Esophagus squamous epithelium (tissue), 5 donors: ENCODE data around the gene ANKS1A. TPM values are rescaled to one million over a fixed set of nuclear protein-coding genes. Genes with fewer than 3 reads are reported as not detected.
"Not testable (repeated sequence)": the region's sequence is repeated elsewhere in the genome, so short reads cannot be mapped to it uniquely, and the experiment has no call there.

Experiments
- DNase-seq: peaks from one replicate; lab custom pipeline; 2025; lab: John Stamatoyannopoulos, UW
- H3K27ac ChIP-seq, 4 donors: fragments of 200-600 bp; sonication (generic); one replicate each; pipeline ENCODE4 v1.5.1; 2016 to 2019; ENCODE audit warnings: mild to moderate bottlenecking in 1 of 4
- H3K27me3 ChIP-seq, 4 donors: fragments of 200-600 bp; sonication (generic); 1 replicate in 3 of 4; 2 replicates in 1 of 4; pipeline versions ENCODE4 v1.5.1 to v1.6.0; 2017 to 2021; ENCODE audit warnings: antibody characterized with exemption in 1 of 4
- H3K36me3 ChIP-seq, 3 donors: fragments of 200-600 bp; sonication (generic); one replicate each; pipeline ENCODE4 v1.5.1; 2016 to 2019
- H3K4me1 ChIP-seq, 3 donors: fragments of 200-600 bp; sonication (generic); one replicate each; pipeline ENCODE4 v1.5.1; 2017 to 2019
- H3K4me3 ChIP-seq, 4 donors: fragments of 200-600 bp; sonication (generic); 1 replicate in 3 of 4; 2 replicates in 1 of 4; pipeline ENCODE4 v1.5.1; 2016 to 2019; ENCODE audit warnings: mild to moderate bottlenecking in 2 of 4, moderate library complexity in 1 of 4
- H3K9me3 ChIP-seq, 3 donors: fragments of 200-600 bp; sonication (generic); one replicate each; pipeline ENCODE4 v1.5.1; 2016 to 2019
- POLR2A ChIP-seq, 4 donors: fragments of 450-650 bp; IDR thresholded peaks; one replicate each; pipeline ENCODE4 v1.6.1; 2017; ENCODE audit warnings: antibody characterized with exemption in 4 of 4, mild to moderate bottlenecking in 4 of 4, moderate library complexity in 3 of 4
- WGBS, 2 donors: methylation state at CpG; one replicate each; pipeline ENCODE4 v1.1.5; 2018; 5-methylcytosine and 5-hydroxymethylcytosine counted together
- intact Hi-C: fragments of 100-400 bp; cut with DNase I; formaldehyde crosslinking; loops from one replicate; pipeline ENCODE4 v1.15.0; 2022
- total RNA-seq, 4 donors: library from RNA; depleted of rRNA; stranded (reverse); fragments of >200 nt; gene quantifications; one replicate each; pipeline ENCODE4 v1.1.0, GENCODE V29; 2016
- TF ChIP-seq, protein P1 (sequence below), 6 experiments: fragments of 450-650 bp in 4 of 6; fragments of 200-600 bp in 2 of 6; sonication (generic) in 2 of 6; IDR thresholded peaks; one replicate each; pipeline ENCODE4 v1.5.1; 2016 to 2019; ENCODE audit warnings: antibody characterized with exemption in 6 of 6, mild to moderate bottlenecking in 4 of 6, moderate library complexity in 4 of 6
- donor health status: DM: yes; HTN: yes; CAD: no.

The ANKS1A gene
- total RNA-seq, 4 donors from 2014 or later, result 12.6 to 27.1 (median 17.5) TPM

DNA sequence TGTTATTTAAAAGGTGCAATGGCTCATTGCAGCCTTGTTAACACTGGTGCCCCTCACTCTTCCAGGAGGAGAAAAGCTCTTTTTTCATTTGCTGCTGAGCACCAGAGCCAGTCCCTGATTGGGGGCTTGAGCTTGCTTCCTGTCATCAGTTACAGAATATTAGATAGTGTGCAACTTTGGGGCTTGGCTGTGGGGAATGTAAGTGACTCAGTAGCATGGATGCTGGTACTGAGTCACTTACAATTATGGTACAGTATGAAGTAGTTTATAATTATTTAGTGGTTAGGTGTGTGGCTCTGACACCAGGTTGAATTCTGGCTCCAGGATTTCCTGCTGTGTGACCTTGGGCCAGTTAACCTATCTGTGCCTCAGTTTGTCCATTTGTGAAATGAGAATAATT, 37.6 kb downstream of the ANKS1A start:
- DNase-seq, result no peak
- Histone ChIP-seq H3K9me3 (no peaks in the 10 kb centered on the region), H3K4me1 (no peaks in the 10 kb centered on the region), H3K4me3 (no peak overlapping the region), H3K27me3 (no peaks in the 10 kb centered on the region), H3K27ac (no peak overlapping the region), H3K36me3 (no peaks in the 10 kb centered on the region)
- TF ChIP-seq POLR2A (IDR thresholded peaks at IDR 0.05), result no peak
- TF ChIP-seq, protein P1, sequence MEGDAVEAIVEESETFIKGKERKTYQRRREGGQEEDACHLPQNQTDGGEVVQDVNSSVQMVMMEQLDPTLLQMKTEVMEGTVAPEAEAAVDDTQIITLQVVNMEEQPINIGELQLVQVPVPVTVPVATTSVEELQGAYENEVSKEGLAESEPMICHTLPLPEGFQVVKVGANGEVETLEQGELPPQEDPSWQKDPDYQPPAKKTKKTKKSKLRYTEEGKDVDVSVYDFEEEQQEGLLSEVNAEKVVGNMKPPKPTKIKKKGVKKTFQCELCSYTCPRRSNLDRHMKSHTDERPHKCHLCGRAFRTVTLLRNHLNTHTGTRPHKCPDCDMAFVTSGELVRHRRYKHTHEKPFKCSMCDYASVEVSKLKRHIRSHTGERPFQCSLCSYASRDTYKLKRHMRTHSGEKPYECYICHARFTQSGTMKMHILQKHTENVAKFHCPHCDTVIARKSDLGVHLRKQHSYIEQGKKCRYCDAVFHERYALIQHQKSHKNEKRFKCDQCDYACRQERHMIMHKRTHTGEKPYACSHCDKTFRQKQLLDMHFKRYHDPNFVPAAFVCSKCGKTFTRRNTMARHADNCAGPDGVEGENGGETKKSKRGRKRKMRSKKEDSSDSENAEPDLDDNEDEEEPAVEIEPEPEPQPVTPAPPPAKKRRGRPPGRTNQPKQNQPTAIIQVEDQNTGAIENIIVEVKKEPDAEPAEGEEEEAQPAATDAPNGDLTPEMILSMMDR (IDR thresholded peaks at IDR 0.05), result no peak
- intact Hi-C loops, result no loop called here

DNA sequence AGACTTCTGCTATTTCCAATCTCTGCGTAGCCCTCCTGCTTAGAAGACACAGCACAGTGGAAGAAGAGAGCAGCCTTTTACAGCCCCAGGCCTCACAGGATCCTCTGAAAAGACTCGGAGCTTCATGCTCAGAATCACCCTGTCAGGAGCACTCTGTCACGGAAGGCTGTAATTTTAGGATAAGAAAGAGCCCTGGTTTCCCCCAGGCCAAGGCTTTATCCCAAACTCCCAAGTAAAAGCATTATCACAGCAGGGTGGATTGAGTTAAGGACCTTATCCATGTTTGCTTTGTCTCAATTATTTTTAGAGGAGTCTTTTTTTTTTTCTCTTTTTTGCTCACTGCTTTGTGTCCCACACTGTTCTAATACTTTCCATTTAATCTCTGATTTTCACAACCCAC, 39.2 kb downstream of the ANKS1A start:
- Histone ChIP-seq H3K36me3 (no peaks in the 10 kb centered on the region), H3K27me3 (no peaks in the 10 kb centered on the region), H3K9me3 (no peaks in the 10 kb centered on the region), H3K4me3 (no peak overlapping the region), H3K4me1 (no peaks in the 10 kb centered on the region), H3K27ac (no peak overlapping the region)
- TF ChIP-seq, protein P1 (IDR thresholded peaks at IDR 0.05), result no peak
- TF ChIP-seq POLR2A (IDR thresholded peaks at IDR 0.05), result no peak
- WGBS, 2 donors, result 91 to 93% methylated on average over 3 of the region's 3 CpGs
- intact Hi-C loops, result no loop called here
- DNase-seq, result no peak

DNA sequence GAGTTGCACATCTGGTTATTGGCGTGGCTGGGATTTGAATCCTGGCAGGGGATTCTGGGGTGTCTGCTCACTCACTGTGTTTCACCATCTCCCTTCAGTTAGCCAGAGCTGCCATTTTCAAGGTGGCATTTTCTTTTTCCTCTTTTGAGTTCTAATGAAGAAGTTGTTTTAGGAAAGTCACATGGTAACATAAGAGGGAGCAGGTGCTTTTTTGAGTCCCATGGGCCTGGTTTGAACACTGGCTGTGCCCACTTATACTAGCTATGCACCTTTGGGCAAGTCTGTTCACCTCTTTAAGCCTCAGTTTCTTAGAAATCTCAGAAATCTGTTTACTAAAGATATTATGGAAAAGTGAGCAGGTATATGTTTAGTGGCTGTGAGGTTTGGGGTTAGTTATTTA, 39.6 kb downstream of the ANKS1A start:
- Histone ChIP-seq H3K27me3 (no peaks in the 10 kb centered on the region), H3K4me1 (no peaks in the 10 kb centered on the region), H3K27ac (no peak overlapping the region), H3K4me3 (no peak overlapping the region), H3K36me3 (no peaks in the 10 kb centered on the region), H3K9me3 (no peaks in the 10 kb centered on the region)
- intact Hi-C loops, result no loop called here
- no peak for TF ChIP-seq POLR2A (IDR thresholded peaks at IDR 0.05)
- TF ChIP-seq, protein P1 (IDR thresholded peaks at IDR 0.05), result no peak
- DNase-seq, result no peak
- 67 to 81% methylated on average over 1 of the region's 1 CpG for WGBS, 2 donors

GRCh38 chr6:34929241-34929978, 40.4 kb downstream of the ANKS1A start:
- 56 to 75% methylated on average over 4 of the region's 4 CpGs for WGBS, 2 donors
- intact Hi-C loops, result no loop called here
- H3K36me3 ChIP-seq, result no peaks in the 10 kb centered on the region
- peaks cover 0 to 5% (median 4%) of the 10 kb centered on the region in 3 donors for H3K4me1 ChIP-seq
- DNase-seq, result no peak
- H3K27me3 ChIP-seq, result no peaks in the 10 kb centered on the region
- no peak overlapping the region for H3K4me3 ChIP-seq
- H3K27ac ChIP-seq, result no peak overlapping the region
- no peaks in the 10 kb centered on the region for H3K9me3 ChIP-seq
- TF ChIP-seq POLR2A (IDR thresholded peaks at IDR 0.05), result no peak
- TF ChIP-seq, protein P1 (IDR thresholded peaks at IDR 0.05), result no peak

- Histone ChIP-seq H3K27ac (no peak overlapping the region), H3K9me3 (no peaks in the 10 kb centered on the region)
These were observed 41.2 kb downstream of the ANKS1A start for GRCh38 chr6:34930221-34930620.

DNA sequence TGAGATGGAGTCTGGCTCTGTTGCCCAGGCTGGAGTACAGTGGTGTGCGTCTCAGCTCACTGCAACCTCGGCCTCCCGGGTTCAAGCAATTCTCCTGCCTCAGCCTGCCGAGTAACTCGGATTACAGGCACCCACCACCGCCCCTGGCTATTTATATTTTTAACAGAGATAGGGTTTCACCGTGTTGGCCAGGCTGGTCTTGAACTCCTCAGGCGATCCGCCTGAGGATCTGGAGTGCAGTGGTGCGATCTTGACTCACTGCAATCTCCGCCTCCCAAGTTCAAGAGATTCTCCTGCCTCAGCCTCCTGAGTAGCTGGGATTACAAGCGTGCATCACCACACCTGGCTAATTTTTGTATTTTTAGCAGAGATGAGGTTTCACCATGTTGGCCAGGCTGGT, 43.1 kb downstream of the ANKS1A start:
- H3K9me3 ChIP-seq, H3K27me3 ChIP-seq, H3K4me3 ChIP-seq, DNase-seq, intact Hi-C loops, H3K27ac ChIP-seq, H3K36me3 ChIP-seq: not testable (repeated sequence)
- 89 to 95% methylated on average over 12 of the region's 12 CpGs for WGBS, 2 donors
- peaks cover 0 to 13% (median 7%) of the 10 kb centered on the region in 3 donors for H3K4me1 ChIP-seq

More at GRCh38 chr6:34930221-34930620, 41.2 kb downstream of the ANKS1A start:
- TF ChIP-seq POLR2A (IDR thresholded peaks at IDR 0.05), result no peak
- TF ChIP-seq, protein P1 (IDR thresholded peaks at IDR 0.05), result no peak
- no peak for DNase-seq
- 78 to 80% methylated on average over 3 of the region's 3 CpGs for WGBS, 2 donors
- intact Hi-C loops, result no loop called here
- Histone ChIP-seq H3K27me3 (no peaks in the 10 kb centered on the region), H3K4me1 (peaks cover 0 to 13% (median 7%) of the 10 kb centered on the region in 3 donors), H3K4me3 (no peak overlapping the region), H3K36me3 (no peaks in the 10 kb centered on the region)
